NOMO-1 treated with DMSO at 0.1 percent for 48 hours (cell line): ENCODE data around the gene SLAMF1.
"Not testable (repeated sequence)": the region's sequence is repeated elsewhere in the genome, so short reads cannot be mapped to it uniquely, and the experiment has no call there.

Experiments used
- DNase-seq: peaks from one replicate; lab custom pipeline; 2025; ENCODE audit not compliant: unreplicated experiment; lab: John Stamatoyannopoulos, UW

SLAMF1 gene, protein sequence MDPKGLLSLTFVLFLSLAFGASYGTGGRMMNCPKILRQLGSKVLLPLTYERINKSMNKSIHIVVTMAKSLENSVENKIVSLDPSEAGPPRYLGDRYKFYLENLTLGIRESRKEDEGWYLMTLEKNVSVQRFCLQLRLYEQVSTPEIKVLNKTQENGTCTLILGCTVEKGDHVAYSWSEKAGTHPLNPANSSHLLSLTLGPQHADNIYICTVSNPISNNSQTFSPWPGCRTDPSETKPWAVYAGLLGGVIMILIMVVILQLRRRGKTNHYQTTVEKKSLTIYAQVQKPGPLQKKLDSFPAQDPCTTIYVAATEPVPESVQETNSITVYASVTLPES

DNA sequence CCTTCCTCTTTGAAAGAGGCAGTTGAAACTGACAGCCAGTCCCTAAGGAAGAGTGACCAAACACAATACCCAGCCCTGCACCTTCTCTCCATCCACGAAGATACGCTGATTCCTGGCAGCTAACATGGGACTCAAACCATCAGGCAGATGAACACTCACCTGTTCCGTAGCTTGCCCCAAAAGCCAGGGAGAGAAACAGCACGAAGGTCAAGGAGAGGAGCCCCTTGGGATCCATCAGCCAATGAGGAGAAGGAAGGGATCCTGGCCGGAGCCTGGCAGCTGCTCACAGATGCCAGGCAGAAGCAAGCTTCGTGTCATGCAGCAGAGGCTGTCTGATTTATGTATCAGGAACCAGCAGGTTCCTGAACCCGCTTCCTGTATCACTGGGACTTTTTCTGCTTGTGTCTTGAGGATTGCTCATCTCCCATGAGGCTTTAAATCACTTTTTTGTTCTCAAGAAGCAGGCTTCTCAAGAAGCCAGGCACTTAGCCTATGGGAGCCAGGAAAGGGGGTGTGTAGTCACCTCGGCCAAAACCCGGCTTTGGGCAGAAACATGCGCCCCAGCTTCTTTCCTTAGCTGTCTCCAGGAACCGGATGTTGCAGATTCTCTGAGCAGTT is at the start of gene SLAMF1:
SLAMF1 (minus strand) TSS at position 334 of the 618 bp plus-strand sequence; CDS start at position 235, 99 bp downstream.
- peak; percentile 71 for DNase-seq

DNA sequence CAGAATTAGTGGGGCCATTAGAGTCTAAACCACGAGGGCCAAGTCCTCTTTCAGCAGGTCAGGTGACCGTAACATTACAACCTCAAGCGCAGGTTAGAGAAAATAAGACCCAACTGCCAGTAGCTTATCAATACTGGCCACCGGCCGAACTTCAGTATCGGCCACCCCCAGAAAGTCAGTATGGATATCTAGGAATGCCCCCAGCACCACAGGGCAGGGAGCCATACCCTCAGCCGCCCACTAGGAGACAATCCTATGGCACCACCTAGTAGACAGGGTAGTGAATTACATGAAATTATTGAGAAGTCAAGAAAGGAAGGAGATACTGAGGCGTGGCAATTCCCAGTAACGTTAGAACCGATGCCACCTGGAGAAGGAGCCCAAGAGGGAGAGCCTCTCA is 45.5 kb upstream of the SLAMF1 start:
- not testable (repeated sequence) for DNase-seq

DNA sequence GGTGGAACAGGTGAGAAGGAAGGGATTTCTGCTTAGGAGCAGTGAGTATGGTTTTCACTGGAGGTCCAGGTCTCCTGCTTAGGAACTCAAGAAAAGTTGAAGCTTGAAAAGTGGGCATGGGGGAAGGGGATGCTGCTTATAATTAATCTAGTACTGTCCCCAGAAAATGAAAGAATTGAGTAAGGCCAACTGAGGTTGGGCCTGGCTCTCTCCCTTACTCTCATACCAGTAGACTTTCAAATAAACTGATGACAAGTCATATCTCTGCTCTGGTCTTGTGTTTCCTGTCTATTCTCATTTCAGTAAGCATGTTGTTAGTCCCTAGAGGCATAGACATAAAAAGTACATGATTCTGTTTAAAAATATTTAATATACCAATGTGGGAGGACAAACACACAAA is 38.4 kb upstream of the SLAMF1 start:
- DNase-seq, result no peak

- DNase-seq, result peak; percentile 82
Measured at GRCh38 chr1:160682983-160683865, 36.4 kb upstream of the SLAMF1 start.

- no peak for DNase-seq
Measured at GRCh38 chr1:160681891-160682140, 35.0 kb upstream of the SLAMF1 start.

DNA sequence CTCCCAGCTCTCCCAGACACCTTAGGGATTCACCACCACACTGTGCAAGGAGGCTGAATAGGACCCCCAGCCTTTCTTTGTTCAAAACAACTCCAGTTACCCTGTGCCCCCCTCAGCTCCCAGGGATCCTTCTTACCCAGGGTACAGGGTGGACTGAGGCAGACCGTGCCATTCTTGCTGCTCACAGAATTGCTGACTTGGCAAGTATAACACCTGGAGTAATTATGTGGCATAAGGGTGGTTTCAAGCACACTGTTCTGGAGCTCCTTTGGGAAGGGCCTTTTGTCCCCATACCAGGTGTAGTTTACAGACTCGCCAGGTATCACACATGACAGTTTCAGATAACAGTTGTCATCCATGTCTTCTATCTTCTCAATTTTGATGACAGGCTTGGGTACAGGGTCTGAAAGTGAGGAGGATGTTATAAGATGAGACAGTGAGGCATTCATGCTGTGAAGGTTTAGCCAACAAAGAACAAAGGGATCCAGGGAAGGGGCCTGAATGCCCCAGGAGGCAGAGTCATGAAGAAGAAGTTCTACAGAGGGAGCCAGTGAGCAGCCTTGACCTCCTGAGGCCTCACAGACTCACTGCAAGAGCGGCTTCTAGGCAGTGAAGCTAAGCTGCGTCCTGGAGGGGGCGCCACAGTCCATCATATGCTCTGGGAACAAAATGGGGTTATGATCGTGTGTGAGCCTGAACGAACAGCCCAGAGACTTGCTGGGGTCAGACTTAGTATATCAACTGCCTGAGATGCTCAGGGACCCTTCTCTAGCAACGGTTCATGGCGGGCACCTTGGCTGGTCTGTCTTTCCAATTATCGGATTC is 34.4 kb upstream of the SLAMF1 start:
- peak; percentile 89 for DNase-seq

DNA sequence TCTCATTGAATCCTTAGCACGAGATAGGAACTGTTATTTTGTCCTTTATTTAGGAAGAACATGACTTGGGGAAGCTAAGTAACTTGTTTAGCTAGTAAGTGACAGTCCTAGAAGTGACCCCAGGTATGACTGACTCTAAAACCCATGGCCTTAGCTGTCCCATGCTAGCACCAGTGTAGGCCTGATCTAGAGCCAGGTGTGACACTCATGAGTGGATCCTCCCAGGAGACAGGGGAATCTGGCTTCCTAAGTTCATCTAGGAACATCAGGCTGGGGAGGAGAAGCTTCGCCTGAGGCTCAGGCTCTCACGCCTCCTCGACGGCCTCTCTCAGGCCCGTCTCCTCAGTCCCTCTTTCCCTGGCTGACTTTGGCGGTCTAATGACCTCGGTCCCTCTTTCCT is 33.6 kb upstream of the SLAMF1 start:
- no peak for DNase-seq

GRCh38 chr1:160679893-160680292 is 33.0 kb upstream of the SLAMF1 start:
- DNase-seq, result no peak

- DNase-seq, result no peak
Measured at GRCh38 chr1:160676869-160677597, 30.2 kb upstream of the SLAMF1 start.

GRCh38 chr1:160675641-160676410 is 29.0 kb upstream of the SLAMF1 start:
- peak; percentile 59 for DNase-seq

DNA sequence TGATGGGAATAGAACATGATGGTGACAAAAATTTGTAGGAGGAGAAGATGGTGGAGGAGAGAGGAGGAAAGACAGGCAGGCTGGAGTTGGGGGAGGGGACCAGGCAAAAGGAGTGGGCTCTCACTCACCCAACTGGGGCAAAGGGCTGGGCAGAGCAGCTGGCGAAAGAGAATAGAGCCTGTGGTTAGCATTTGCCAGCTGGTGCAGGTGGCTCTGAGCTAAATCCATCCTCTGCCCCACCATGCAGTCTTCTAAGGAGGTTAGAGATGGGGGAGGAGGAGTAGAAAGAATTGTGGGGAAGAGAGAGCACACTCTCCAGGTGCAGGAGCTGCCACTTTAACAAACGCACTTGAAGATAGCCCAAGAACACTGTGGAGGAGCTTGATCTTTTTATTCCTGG is 27.6 kb upstream of the SLAMF1 start:
- no peak for DNase-seq

DNA sequence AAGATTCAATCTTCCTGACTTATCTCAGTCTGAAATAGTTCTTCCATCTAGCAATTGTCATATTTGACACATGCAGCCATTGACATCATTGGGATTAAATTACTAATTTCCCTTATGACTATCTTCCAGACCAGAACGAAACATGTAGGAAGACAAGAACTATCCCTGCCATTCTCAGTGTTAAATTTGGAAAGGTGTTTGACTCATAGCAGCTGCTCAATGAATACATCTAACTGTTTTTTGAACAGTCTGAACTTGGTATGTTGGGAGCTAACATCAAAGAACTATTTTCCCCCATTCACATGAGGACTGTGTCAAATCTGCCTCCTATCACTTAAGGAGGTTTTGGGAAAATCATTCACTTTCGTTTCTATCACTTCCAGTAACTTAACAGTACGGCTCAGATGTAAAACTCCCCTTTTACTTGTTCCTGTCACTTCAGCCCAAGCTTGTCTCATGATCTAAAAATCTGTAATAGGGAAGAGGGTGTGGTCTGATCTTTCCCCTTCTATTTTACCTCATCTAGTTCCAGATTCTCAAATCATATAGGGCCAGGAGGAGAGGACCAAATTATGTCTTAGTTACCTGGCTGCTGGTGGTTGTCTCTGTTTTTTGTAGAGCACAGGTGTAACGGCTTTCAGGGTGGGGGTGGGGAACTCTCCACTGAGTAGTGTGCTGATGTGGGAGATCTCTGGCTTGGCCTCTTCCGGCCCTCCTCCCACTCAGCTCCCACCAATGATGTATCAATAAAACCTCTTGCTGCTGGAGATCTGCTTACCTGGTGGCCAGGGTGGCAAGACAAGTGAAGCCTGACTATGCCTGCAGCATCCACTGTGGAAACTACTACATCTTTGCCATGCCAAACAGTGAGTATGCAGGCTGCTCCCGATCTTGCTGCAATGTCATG is 26.2 kb upstream of the SLAMF1 start:
- DNase-seq, result no peak

DNA sequence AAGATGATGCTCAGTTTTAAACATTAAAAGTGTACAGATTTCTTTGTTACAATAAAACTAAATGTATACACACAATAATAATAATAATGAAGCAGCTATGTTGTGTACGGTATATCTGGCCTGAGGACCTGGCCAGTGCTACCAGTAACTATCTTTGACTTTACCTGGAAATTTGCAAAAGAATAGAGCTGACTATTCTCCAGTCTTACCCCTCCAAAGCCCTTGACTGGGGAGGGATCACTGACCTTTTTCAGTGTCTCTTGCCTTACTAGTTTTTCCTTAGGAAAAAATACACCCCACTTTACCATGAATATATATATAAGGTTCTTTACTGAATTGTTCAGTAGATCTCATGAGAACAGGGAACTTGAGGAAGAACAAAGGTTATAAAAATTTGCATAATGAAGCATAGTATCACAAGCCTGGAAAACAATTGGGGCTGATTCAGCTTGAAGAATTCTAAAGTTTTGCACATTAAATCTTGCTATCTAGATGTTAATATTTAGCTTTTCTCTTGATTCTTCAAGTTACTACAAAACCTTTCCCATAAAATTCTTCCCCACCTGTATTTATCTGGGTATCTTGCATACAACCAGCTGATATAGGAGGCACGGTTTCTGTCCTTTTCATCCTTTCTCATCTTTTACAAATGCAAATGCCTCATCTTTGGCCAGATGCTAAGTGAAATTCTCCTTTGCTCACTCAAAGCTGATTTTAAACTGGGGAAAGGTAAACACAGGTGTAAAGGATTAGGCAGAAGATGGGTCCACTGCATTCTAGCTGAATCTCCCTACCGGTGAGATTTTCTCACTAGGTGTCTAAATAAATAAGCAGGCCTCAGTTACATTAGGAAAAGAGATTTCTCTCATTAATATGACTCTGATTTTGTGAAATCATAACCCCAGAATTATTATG is 25.0 kb upstream of the SLAMF1 start:
- DNase-seq, result no peak

DNA sequence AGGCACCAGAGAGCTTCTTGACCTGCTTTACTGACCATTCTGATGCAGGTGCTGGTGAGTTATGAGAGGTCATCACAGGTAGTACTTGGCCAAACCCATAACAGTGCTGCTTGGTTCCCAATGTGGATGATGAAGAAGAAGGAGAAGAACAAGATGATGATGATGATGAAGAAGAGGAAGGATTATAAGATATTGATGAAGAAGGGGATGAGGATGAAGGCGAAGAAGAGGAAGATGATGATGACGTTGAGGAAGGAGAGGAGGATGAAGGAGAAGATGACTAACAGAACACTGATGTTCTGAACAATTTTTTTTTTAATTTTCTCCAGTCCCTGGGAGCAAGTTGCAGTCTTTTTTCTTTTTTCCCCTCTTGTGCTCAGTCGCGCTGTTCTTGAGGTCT is 23.9 kb upstream of the SLAMF1 start:
- no peak for DNase-seq

DNA sequence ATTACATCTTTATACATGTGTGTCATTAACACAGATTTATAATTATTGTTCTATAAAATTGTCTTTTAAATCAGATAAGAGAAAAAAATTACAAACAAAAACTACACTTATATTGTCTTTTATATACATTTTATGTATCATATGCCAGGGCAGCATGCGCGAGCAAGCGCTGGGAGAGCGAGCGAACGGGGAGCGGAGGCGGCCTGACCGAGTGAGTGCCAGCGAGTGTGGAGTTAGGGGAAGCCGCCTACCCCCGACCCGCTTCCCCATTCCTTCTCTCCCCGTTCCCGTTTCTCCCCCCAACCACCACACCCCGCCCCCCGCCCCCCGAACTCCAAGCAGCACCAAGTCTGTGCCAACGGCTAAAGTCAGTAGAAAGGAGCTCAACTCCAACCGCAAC is 23.0 kb upstream of the SLAMF1 start:
- no peak for DNase-seq

DNA sequence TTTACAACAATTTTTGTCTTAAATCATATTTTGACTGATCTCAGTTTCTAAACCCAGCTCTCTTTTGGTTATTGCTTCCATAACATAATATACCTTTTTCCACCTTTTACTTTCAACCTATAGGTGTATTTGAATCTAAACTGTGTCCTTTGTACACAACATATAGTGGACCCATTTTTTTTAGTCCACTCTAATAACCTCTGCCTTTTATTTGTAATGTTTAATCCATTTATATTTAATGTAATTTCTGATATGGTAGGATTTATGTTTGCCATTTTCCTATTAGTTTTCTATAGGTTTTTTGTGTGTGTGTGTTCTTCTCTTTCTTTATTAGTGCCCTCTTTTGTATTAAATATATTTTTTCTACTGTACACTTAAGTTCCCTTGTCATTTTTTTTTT is 22.4 kb upstream of the SLAMF1 start:
- no peak for DNase-seq

DNA sequence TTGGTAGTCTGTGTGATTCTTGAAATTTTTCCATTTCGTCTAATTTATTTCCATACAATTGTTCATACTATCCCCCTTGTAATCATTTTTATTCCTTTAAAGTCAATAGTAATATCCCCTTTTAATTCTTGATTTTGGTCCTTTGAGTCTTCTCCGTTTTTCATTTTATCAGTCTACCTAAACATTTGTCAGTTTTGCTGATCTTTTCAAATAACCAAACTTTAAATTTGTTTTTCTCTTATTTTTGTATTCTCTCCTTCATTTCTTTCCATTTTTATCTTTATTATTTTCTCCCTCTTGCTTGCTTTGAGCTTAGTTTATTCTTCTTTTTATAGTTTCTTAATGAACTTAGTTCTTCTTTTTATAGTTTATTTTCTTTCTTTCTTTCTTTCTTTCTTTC is 21.1 kb upstream of the SLAMF1 start:
- no peak for DNase-seq

- no peak for DNase-seq
Measured at GRCh38 chr1:160666079-160666442, 19.2 kb upstream of the SLAMF1 start.
